IMR-90 (cell line): ENCODE measurements around the gene PLCG2.

ENCODE experiments used
- CEBPB ChIP-seq: IDR thresholded peaks from 2 replicates; pipeline ENCODE4 v1.6.1; 2012; ENCODE audit warnings: low read depth, low read length, improper control_type of control experiment
- CTCF ChIP-seq: conservative IDR thresholded peaks from 2 replicates; pipeline ENCODE4 v1.5.1; 2012; ENCODE audit warnings: mild to moderate bottlenecking, low read depth, low read length, improper control_type of control experiment
- MAZ ChIP-seq: IDR thresholded peaks from 2 replicates; pipeline ENCODE4 v1.6.1; 2012; ENCODE audit warnings: low read depth, mild to moderate bottlenecking, low read length, improper control_type of control experiment, moderate library complexity, borderline replicate concordance
- MXI1 ChIP-seq: IDR thresholded peaks from 2 replicates; pipeline ENCODE4 v1.6.1; 2012; ENCODE audit warnings: low read depth, mild to moderate bottlenecking, low read length, moderate library complexity, borderline replicate concordance
- POLR2A ChIP-seq: IDR thresholded peaks from 2 replicates; pipeline ENCODE4 v1.6.1; 2012; ENCODE audit warnings: mild to moderate bottlenecking, low read depth, low read length
- RAD21 ChIP-seq: IDR thresholded peaks from 2 replicates; pipeline ENCODE4 v1.6.1; 2012; ENCODE audit warnings: low read length, improper control_type of control experiment
- RFX5 ChIP-seq: IDR thresholded peaks from 2 replicates; pipeline ENCODE4 v1.8.0; 2012; ENCODE audit warnings: low read depth, mild to moderate bottlenecking, low read length, moderate library complexity
- SMC3 ChIP-seq: fragments of 150-350 bp; IDR thresholded peaks from 2 replicates; pipeline ENCODE4 v1.6.1; 2016; ENCODE audit warnings: low read depth, mild to moderate bottlenecking, antibody characterized with exemption, low read length, moderate library complexity

- TF ChIP-seq CTCF (no peak), MAZ (no peak), RAD21 (no peak), MXI1 (no peak), RFX5 (no peak), POLR2A (no peak), SMC3 (no peak), CEBPB (no peak)
Observed at GRCh38 chr16:81795193-81795592, 16.1 kb downstream of the PLCG2 start.
